ENCODE results near the gene TIGD3. TPM values are rescaled to one million over a fixed set of nuclear protein-coding genes. Genes with fewer than 3 reads are reported as not detected.
A peak's percentile ranks its signal among the peaks of the same experiment; 100 is the strongest.

TIGD3 gene
- total and polyA plus RNA-seq, 9 of the 15 experiments (the other 6 are each of a cell fraction or from before 2014, with no cell fraction given) = 0.06 to 1.3 (median 0.56) TPM

GRCh38 chr11:65305501-65306268 is 48.9 kb upstream of the TIGD3 start:
- BruUV-seq (replicated peaks) = no TSS peak
- Histone ChIP-seq H4K20me1 (replicated peaks; ENCODE audit: control insufficient read depth, insufficient read depth, low read length) (peaks cover 6% of the 10 kb centered on the region), H3K9me1 (ENCODE audit: control insufficient read depth, insufficient read depth, low read length) (no peaks in the 10 kb centered on the region), H3K4me2 (ENCODE audit: insufficient read depth, low read length) (no peak overlapping the region), H3K79me2 (ENCODE audit: control insufficient read depth, insufficient read depth, low read length) (no peaks in the 10 kb centered on the region), H3K9me3 (replicated peaks; ENCODE audit: control insufficient read depth, insufficient read depth, low read depth, low read length) (no peaks in the 10 kb centered on the region), H3K36me3 (ENCODE audit: control insufficient read depth, insufficient read depth, low read length) (peaks cover 13% of the 10 kb centered on the region; the same call in 2 of the 3 replicates), H3K4me3 (no peak overlapping the region), H3K9ac (ENCODE audit: insufficient read depth in 1 of 2, low read depth in 2 of 2, low read length in 2 of 2) (no peak overlapping the region), H3K27ac (ENCODE audit: extremely low read depth, low read depth, low read length) (no peak overlapping the region), H3K27me3 (ENCODE audit: control insufficient read depth in 2 of 2, insufficient read depth in 2 of 2, low read length in 2 of 2) (no peaks in the 10 kb centered on the region), H3K4me1 (replicated peaks in 1 of 2; ENCODE audit: control insufficient read depth in 2 of 2, insufficient read depth in 2 of 2, low read length in 2 of 2) (peaks cover 16 to 28% of the 10 kb centered on the region in 2 experiments; a peak in 4 of 5 replicates), H2AFZ (ENCODE audit: low read depth, low read length) (no peak overlapping the region)
- ChIA-PET POLR2A (no interaction called here), CTCF (ENCODE audit: low intra/inter-chr PET ratio) (no interaction called here)
- WGBS (ENCODE audit: insufficient coverage, low coverage, missing lambda C conversion rate) = 80% methylated on average over 17 of the region's 17 CpGs
- ATAC-seq (no peak), DNase-seq (ENCODE audit: extremely low read depth in 1 of 4, low spot score in 3 of 4) (no peak), FAIRE-seq (no peak)
- in situ Hi-C loops (cut with MboI) (no loop called here), intact Hi-C loops (cut with micrococcal nuclease) (no loop called here)
- TF ChIP-seq USF1 (CRISPR knock-in tag; IDR thresholded peaks at IDR 0.05) (0 out of 2 replicates have a peak, but pooled peaks have one; percentile 16), MCM7 (IDR thresholded peaks at IDR 0.05) (no peak), ZNF184 (CRISPR knock-in tag; IDR thresholded peaks at IDR 0.05) (no peak)
